Muscle of leg (tissue), 11 donors: ENCODE results near the gene MON2. TPM values are rescaled to one million over a fixed set of nuclear protein-coding genes. Genes with fewer than 3 reads are reported as not detected.

Source experiments
- DNase-seq: peaks from one replicate; pipeline ENCODE4 v3.0.0; 2013
- H3K27ac ChIP-seq: one replicate; pipeline ENCODE4 v1.5.1; 2013; ENCODE audit warnings: mild to moderate bottlenecking, low read length, control low read depth
- H3K27me3 ChIP-seq: one replicate; pipeline ENCODE4 v1.6.1; 2013; ENCODE audit warnings: low read length; ENCODE audit not compliant: control insufficient read depth, insufficient read depth
- H3K36me3 ChIP-seq: one replicate; pipeline ENCODE4 v1.6.1; 2013; ENCODE audit warnings: low read length; ENCODE audit not compliant: control insufficient read depth, insufficient read depth
- H3K4me1 ChIP-seq: one replicate; pipeline ENCODE4 v1.6.1; 2013; ENCODE audit warnings: low read length; ENCODE audit not compliant: control insufficient read depth, insufficient read depth
- H3K4me3 ChIP-seq: one replicate; pipeline ENCODE4 v1.5.1; 2013; ENCODE audit warnings: low read length, control low read depth
- H3K9me3 ChIP-seq: replicated peaks from 2 replicates; pipeline ENCODE4 v1.6.1; 2013; ENCODE audit warnings: low read depth, low read length; ENCODE audit not compliant: control insufficient read depth
- WGBS: methylation state at CpG from one replicate; pipeline ENCODE4 v1.1.5; 2013; ENCODE audit warnings: missing lambda C conversion rate; ENCODE audit not compliant: insufficient coverage; 5-methylcytosine and 5-hydroxymethylcytosine counted together
- polyA plus RNA-seq, 8 donors: library from polyadenylated mRNA; unstranded; fragments of 120-200 nt; gene quantifications; one replicate each; pipeline versions ENCODE4 v1.2.1 to v1.2.3, GENCODE V29; 2013; ENCODE audit warnings: inconsistent platforms in 1 of 8, low replicate concordance in 1 of 8; ENCODE audit not compliant: insufficient read length in 8 of 8, insufficient read depth in 1 of 8
- total RNA-seq: library from RNA; stranded (reverse); fragments of 120-200 nt; gene quantifications from one replicate; pipeline ENCODE4 v1.2.4, GENCODE V29; 2013

Gene MON2
- total and polyA plus RNA-seq, 9 donors, result 30.7 to 43.5 (median 32.6) TPM

DNA sequence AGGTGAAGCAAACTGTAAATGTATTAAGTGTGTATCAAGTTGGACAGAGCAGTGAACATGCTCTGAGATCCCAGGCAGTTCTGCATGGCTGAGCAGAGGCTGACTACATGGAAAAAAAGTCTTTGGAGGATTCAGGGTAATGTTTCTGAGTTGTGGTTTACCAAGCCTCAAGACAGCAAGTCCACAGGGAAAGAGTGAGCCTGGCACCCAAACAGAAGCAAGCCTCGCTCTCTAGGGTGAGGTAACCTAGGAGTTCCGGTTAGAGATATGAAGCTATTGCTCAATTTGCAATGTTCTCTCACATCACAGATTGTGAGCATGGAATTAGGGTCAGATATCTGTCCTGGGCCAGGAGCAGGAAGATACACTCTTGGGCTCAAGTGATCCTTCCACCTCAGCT, 158.6 kb downstream of the MON2 start:
- H3K36me3 ChIP-seq, result no peaks in the 10 kb centered on the region
- no peak for DNase-seq
- no peak overlapping the region for H3K27ac ChIP-seq
- H3K4me1 ChIP-seq, result no peaks in the 10 kb centered on the region
- H3K9me3 ChIP-seq, result no peaks in the 10 kb centered on the region
- H3K4me3 ChIP-seq, result no peak overlapping the region
- 100% methylated on average over 1 of the region's 2 CpGs for WGBS
- H3K27me3 ChIP-seq, result no peaks in the 10 kb centered on the region

DNA sequence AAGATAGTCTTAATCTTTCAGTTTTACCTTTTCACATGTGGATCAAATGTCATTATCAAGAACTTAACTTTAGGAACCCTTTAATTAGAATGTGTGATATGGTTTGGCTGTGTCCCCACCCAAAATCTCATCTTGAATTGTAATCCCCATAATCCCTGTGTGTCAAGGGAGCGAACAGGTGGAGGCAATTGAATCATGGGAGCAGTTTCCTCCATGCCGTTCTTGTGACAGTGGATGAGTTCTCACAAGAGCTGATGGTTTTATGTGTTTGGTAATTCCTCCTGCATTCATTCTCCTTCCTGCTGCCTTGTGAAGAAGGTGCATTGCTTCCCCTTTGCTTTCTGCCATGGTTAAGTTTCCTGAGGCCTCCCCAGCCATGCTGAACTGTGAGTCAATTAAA, 160.6 kb downstream of the MON2 start:
- Histone ChIP-seq H3K27me3 (peaks cover 6% of the 10 kb centered on the region), H3K27ac (no peak overlapping the region), H3K4me1 (peaks cover 7% of the 10 kb centered on the region), H3K9me3 (no peaks in the 10 kb centered on the region), H3K36me3 (no peaks in the 10 kb centered on the region), H3K4me3 (no peak overlapping the region)
- WGBS, result 33% methylated on average over 1 of the region's 2 CpGs
- no peak for DNase-seq

DNA sequence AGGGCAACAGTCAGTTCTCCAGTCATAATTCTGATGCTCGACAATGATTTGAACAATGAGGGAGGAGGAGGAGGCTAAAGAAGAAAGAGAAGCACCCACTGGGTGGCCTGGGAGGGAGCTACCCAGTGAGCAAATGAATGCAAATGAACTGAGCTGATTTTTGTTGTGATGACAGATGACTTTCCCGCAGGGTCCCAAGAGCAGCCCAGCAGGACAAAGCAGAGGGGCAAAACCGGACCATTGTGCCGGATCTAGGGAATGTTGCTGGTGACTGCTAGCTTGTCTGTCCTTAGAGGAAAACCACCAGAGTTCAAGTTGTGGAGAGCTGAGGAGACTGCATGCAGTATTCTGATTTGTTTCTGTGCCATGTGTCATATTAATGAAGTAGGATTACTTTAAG, 162.8 kb downstream of the MON2 start:
- peaks cover 11% of the 10 kb centered on the region for H3K27me3 ChIP-seq
- H3K4me1 ChIP-seq, result peaks cover 17% of the 10 kb centered on the region
- no peak overlapping the region for H3K4me3 ChIP-seq
- WGBS, result 82% methylated on average over 3 of the region's 4 CpGs
- no peak for DNase-seq
- H3K9me3 ChIP-seq, result no peaks in the 10 kb centered on the region
- no peak overlapping the region for H3K27ac ChIP-seq
- H3K36me3 ChIP-seq, result no peaks in the 10 kb centered on the region

DNA sequence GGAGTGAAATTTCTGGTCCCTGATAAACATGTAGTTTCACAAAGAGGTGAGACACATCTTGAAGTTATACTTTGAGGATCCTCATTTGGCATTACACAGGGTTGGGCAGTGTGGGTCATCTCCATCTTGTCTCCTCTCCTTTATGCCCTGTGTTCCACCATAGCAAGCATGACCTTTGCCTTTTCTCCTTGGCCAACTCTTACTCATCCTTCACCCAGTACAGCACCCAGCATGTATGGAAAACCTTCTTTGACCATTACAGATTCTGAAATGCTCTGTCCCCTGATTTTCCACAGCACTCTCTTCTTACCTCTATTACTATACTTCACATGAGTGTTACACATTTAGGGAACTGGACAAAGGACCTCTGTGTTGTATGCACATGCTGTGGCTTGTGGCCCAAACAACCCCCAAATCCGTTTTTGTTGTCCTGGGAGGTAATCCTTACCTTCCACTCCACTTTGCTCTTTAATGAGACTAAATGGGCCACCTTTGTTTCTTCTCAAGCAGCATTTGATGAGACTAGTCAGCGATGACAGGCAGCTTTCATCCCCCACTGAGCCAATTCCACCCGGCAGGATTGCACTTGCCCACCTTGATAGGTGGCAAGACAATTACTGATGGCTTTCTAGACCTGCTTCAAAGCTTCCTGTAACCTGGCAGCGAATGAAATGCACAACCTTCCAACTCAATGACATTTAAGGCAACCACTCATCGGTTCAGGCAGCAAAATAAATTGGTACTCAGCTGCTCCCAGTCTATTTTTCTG, 163.5 kb downstream of the MON2 start:
- Histone ChIP-seq H3K9me3 (no peaks in the 10 kb centered on the region), H3K4me1 (peaks cover 17% of the 10 kb centered on the region), H3K27me3 (peaks cover 11% of the 10 kb centered on the region), H3K36me3 (no peaks in the 10 kb centered on the region), H3K27ac (no peak overlapping the region), H3K4me3 (no peak overlapping the region)
- 87% methylated on average over 3 of the region's 5 CpGs for WGBS
- DNase-seq, result no peak

DNA sequence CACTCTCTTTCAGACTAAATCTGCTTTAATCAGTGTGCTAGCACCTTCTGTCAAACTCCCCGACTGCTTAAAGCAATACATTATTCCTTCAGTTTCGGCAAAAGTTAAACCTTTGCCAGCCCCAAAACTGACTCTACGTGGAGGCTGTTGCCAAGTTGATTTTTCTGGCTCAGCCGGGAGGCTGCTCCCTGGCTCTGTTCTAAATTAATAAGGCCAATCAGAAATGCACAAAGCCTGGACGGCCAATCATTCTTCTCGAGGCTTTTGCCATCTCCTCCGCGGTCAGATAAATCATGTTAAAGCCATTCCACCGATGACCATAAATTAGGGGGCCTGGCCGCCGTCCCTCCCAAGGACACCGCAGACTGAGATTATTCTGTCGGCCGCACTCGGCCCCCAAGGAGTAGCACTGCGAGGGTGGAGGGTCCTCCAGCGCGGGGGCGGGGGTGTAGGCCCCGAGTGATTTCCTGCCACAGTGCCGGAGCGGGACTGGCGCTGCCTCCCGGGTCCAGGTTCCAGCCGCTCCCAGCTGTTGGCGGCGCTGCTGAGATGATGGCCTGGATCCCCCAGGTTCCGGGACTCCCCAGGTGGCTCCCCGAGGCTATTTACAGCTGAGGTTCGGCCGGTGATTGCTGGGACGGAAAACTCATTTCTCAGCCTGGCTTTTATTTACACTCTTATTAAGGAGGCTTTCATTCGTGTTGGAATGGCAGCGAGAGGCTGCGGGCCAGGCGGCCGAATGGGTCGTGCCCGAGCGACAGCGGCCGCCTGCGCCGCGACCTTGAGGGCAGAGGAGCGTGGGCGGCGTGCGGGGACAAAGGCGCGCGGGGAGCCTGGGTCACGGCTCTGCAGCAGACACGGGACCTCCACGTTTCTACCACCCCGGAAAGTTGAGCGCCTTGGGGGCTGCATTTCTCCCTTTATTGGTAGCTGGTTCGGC, 165.1 kb downstream of the MON2 start:
- Histone ChIP-seq H3K36me3 (no peaks in the 10 kb centered on the region), H3K27ac (peak overlapping the region; percentile 67), H3K4me3 (peak overlapping the region; percentile 50), H3K9me3 (no peaks in the 10 kb centered on the region), H3K4me1 (peaks cover 17% of the 10 kb centered on the region), H3K27me3 (peaks cover 11% of the 10 kb centered on the region)
- WGBS, result under 1% methylated on average over 49 of the region's 58 CpGs
- peak; percentile 90 for DNase-seq

DNA sequence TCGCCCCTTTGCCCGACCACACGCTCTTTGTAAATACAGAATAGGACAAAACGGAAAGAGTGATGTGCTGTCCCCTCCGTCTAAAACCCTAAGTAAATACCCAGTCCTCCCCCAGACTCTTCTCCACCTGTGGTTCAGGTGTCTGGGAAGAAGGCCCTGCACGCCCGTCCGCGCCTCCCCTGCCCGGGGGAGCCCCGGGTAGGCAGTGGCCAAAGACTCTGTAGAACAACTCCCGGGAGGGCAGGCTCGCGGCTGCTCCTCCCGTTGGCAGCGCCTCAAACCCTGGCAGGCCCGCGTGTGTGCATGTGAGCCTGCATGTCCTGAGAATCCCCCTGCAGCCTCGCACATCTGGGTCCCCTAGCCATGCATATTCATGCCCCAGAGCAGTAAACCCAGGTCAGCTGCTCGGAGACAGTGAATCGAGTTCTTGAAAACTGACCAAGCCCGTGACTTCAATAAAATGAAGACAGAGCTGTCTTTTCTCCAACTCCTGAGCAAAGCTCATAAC, 165.8 kb downstream of the MON2 start:
- Histone ChIP-seq H3K27ac (peak overlapping the region; percentile 67), H3K9me3 (no peaks in the 10 kb centered on the region), H3K4me3 (peak overlapping the region; percentile 50), H3K36me3 (no peaks in the 10 kb centered on the region), H3K27me3 (peaks cover 11% of the 10 kb centered on the region), H3K4me1 (peaks cover 17% of the 10 kb centered on the region)
- peak; percentile 91 for DNase-seq
- WGBS, result 3% methylated on average over 16 of the region's 22 CpGs

DNA sequence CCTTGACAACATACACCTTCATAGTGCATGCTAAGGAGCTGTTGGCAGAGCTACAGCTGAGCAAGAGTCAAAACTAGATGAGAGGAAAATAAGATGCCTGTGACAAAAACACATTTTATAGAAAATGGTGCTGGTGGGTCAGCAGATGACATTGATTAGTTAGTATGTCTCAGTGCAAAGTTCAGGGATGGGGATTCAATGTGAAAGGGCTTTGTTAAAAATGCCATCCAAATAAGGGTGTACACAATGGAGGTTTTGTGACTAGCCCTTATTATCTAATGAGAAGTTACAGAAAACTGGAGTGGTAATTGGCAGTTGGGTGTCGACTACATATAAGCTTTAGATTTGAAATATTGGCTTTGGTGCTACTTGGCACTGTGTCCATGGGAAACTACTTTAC, 169.0 kb downstream of the MON2 start:
- Histone ChIP-seq H3K36me3 (no peaks in the 10 kb centered on the region), H3K9me3 (no peaks in the 10 kb centered on the region), H3K4me3 (no peak overlapping the region), H3K4me1 (peaks cover 17% of the 10 kb centered on the region), H3K27ac (no peak overlapping the region), H3K27me3 (peaks cover 11% of the 10 kb centered on the region)
- WGBS, result no CpG with 5 or more reads among the region's 1 CpG
- DNase-seq, result no peak

DNA sequence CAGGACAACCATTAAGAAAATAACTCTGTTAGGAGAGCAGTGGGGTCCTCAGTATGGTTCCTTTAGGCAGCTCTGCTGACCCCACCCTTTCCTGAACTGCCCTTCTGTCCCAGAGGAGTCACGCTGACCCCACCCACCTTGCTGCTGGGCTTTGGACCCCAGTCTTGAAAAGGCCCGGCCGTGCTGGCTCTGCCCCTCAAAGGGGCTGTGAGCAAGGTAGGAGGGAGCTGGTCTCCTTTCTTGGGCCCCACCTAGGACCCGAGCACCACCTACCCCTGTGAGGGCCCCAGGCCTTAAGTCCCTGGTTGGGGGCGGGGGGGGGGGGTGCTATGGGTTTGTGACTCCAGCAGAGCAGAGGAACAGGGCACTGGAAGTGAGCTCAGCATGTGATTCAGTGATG, 171.1 kb downstream of the MON2 start:
- DNase-seq, result no peak
- H3K27ac ChIP-seq, result no peak overlapping the region
- no peaks in the 10 kb centered on the region for H3K27me3 ChIP-seq
- no peak overlapping the region for H3K4me3 ChIP-seq
- no CpG with 5 or more reads among the region's 5 CpGs for WGBS
- H3K9me3 ChIP-seq, result no peaks in the 10 kb centered on the region
- H3K4me1 ChIP-seq, result peaks cover 5% of the 10 kb centered on the region
- H3K36me3 ChIP-seq, result no peaks in the 10 kb centered on the region

DNA sequence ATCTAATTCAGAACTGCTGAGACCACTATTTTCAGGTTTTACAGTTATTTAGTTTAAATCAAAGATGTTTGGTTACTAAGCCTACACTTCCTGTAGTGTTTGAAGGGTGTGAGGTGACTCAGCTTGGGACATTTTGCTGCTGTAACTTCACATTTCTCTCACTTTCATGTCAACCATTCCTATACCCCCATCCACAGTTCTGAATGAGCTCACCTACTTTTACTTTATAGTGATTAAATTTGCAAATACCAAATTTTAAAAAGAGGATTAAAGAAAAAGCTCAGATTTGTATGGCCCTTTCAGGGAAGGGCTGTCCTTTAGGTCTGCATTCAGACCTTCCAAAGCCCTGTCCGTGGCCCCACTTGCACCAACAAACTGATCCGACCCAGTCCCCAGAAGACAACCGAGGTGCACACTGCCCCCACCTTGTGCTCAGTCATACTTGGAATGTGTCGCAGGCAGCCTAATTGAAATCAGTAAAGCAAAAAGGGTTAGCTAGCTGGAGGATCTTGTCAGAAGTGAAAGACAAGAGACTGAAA, 174.4 kb downstream of the MON2 start:
- Histone ChIP-seq H3K36me3 (no peaks in the 10 kb centered on the region), H3K27me3 (no peaks in the 10 kb centered on the region), H3K4me3 (no peak overlapping the region), H3K4me1 (no peaks in the 10 kb centered on the region), H3K9me3 (no peaks in the 10 kb centered on the region), H3K27ac (no peak overlapping the region)
- WGBS, result 67% methylated on average over 1 of the region's 4 CpGs
- DNase-seq, result no peak

DNA sequence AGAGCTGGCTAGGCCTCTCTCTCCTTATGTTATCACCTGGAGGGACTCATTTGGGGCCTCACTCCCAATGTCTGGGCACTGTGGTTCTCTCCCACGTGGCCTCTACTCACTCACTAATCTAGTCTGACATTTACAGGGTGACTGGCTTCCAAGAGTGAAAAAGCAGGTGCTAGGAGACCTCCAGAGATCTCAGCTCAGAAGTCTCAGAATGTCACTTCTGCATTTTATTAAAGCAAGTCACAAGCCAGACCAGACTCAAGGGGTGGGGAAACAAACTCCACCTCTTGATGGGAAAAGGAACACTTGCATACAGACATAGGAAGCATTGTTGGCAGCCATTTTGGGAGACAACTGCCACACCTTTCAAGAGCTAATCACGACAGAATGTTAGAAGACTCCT, 175.9 kb downstream of the MON2 start:
- no peak for DNase-seq
- Histone ChIP-seq H3K36me3 (no peaks in the 10 kb centered on the region), H3K4me1 (no peaks in the 10 kb centered on the region), H3K27me3 (no peaks in the 10 kb centered on the region), H3K27ac (no peak overlapping the region), H3K4me3 (no peak overlapping the region), H3K9me3 (no peaks in the 10 kb centered on the region)
- WGBS, result 25% methylated on average over 1 of the region's 2 CpGs
